NCI-H524 (cell line): ENCODE data around the gene SULF2.
"Not testable (repeated sequence)": the region's sequence is repeated elsewhere in the genome, so short reads cannot be mapped to it uniquely, and the experiment has no call there.

ENCODE experiments used
- DNase-seq, 2 experiments: peaks; one replicate each; lab custom pipeline; 2025; lab: John Stamatoyannopoulos, UW

Gene SULF2

GRCh38 chr20:47804972-47805371, 19.7 kb upstream of the SULF2 start:
- peak in 1 of 2 experiments; percentile 7 for DNase-seq

GRCh38 chr20:47804224-47804825, 19.0 kb upstream of the SULF2 start:
- not testable (repeated sequence) for DNase-seq

GRCh38 chr20:47802975-47803374, 17.7 kb upstream of the SULF2 start:
- DNase-seq: no peak

GRCh38 chr20:47802226-47802920, 17.1 kb upstream of the SULF2 start:
- no peak for DNase-seq

- no peak for DNase-seq
These were observed 16.5 kb upstream of the SULF2 start for GRCh38 chr20:47801759-47802158.

GRCh38 chr20:47801079-47801478, 15.8 kb upstream of the SULF2 start:
- no peak for DNase-seq

- no peak for DNase-seq
These were observed 15.3 kb upstream of the SULF2 start for GRCh38 chr20:47800623-47801022.

GRCh38 chr20:47799116-47799715, 13.9 kb upstream of the SULF2 start:
- DNase-seq: peak in 1 of 2 experiments; percentile 39

- no peak for DNase-seq
These were observed 11.7 kb upstream of the SULF2 start for GRCh38 chr20:47796971-47797370.

GRCh38 chr20:47795214-47795907, 10.1 kb upstream of the SULF2 start:
- no peak for DNase-seq

GRCh38 chr20:47794264-47794663, 9.0 kb upstream of the SULF2 start:
- not testable (repeated sequence) for DNase-seq

GRCh38 chr20:47792021-47792618, 6.8 kb upstream of the SULF2 start:
- DNase-seq: no peak

GRCh38 chr20:47791084-47791599, 5.9 kb upstream of the SULF2 start:
- no peak for DNase-seq

GRCh38 chr20:47790580-47790965, 5.3 kb upstream of the SULF2 start:
- no peak for DNase-seq

GRCh38 chr20:47789764-47790579, 4.7 kb upstream of the SULF2 start:
- no peak for DNase-seq

- DNase-seq: no peak
These were observed 3.9 kb upstream of the SULF2 start for GRCh38 chr20:47789081-47789763.

- DNase-seq: no peak
These were observed 3.4 kb upstream of the SULF2 start for GRCh38 chr20:47788741-47789080.

- no peak for DNase-seq
These were observed 1.5 kb upstream of the SULF2 start for GRCh38 chr20:47786765-47787107.

- DNase-seq: peak; percentile 91 to 95
These were observed 828 bp upstream of the SULF2 start for GRCh38 chr20:47785854-47786764.
